Glutamatergic neuron (in vitro differentiated cells): Measurements from ENCODE around the gene FLYWCH1. TPM values are rescaled to one million over a fixed set of nuclear protein-coding genes. Genes with fewer than 3 reads are reported as not detected.

ENCODE experiments used
- DNase-seq: peaks from one replicate; pipeline ENCODE4 v3.0.0; 2022
- H3K27ac Mint-ChIP-seq: one replicate; pipeline ENCODE4 v1.8.0; 2020; ENCODE audit warnings: mild to moderate bottlenecking, mixed read lengths, inconsistent platforms; ENCODE audit not compliant: unreplicated experiment
- H3K27me3 Mint-ChIP-seq: one replicate; pipeline ENCODE4 v1.8.0; 2020; ENCODE audit warnings: mild to moderate bottlenecking, moderate library complexity, mixed read lengths, inconsistent platforms; ENCODE audit not compliant: unreplicated experiment
- H3K36me3 Mint-ChIP-seq: one replicate; pipeline ENCODE4 v1.8.0; 2020; ENCODE audit warnings: mild to moderate bottlenecking, mixed read lengths, inconsistent platforms; ENCODE audit not compliant: unreplicated experiment
- H3K4me1 Mint-ChIP-seq: one replicate; pipeline ENCODE4 v1.8.0; 2020; ENCODE audit warnings: mild to moderate bottlenecking, low read depth, mixed read lengths, inconsistent platforms; ENCODE audit not compliant: unreplicated experiment
- H3K4me3 Mint-ChIP-seq: one replicate; pipeline ENCODE4 v1.8.0; 2020; ENCODE audit warnings: mild to moderate bottlenecking, mixed read lengths, inconsistent platforms; ENCODE audit not compliant: unreplicated experiment
- H3K9me3 Mint-ChIP-seq: one replicate; pipeline ENCODE4 v1.8.0; 2020; ENCODE audit warnings: mild to moderate bottlenecking, moderate library complexity, mixed read lengths, inconsistent platforms; ENCODE audit not compliant: unreplicated experiment
- total RNA-seq: library from RNA; stranded (reverse); fragmentation: NEBNext Ultra II Directional; extraction: Animal tissue kit (Norgen Biotek cat#: 25700); gene quantifications from one replicate; pipeline ENCODE4 v1.2.1, GENCODE V29; 2021; ENCODE audit not compliant: unreplicated experiment
- TF ChIP-seq, protein P1 (sequence below): fragments of 200-600 bp; sonication (generic); IDR thresholded peaks from one replicate; pipeline ENCODE4 v1.5.0; 2021; ENCODE audit not compliant: partially characterized antibody, unreplicated experiment

Gene FLYWCH1
- total RNA-seq, 1 donor from 2014 or later, result 77.1 TPM

DNA sequence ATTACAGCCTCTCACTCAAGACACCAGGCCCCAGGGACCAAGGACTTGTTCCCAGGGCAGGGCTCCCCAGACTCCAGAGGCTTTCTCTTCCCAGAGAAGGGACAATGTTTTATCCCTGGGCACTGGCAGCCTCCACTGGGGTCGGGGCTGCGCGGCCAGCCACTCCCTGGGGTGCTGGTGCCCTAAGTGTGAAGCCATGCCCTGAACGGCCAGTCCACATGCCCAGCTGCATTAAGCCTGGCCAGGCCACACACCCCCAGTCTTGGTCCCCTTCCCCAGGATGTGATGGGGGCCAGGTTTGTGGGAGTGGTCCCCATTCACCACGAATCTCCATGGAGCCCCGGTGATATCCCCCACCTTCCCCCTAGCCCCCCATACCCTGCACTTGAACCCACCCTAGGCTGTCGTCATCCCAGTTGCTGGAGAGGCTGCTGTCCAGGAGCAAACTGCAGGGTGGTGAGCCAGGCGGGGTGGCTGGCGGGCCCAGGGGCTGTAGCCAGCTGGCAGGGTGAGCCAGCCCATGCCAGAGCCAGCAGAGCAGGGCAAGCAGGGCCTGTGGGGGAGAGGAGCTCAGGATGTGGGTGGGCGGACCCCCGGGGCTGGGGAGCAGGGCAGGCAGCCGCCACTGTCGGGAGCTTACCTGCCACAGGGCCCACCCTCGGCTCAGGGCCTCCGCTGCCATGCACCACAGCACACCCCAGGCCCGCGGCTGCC is 62.0 kb downstream of the FLYWCH1 start:
- no peaks in the 10 kb centered on the region for H3K27me3 Mint-ChIP-seq
- H3K9me3 Mint-ChIP-seq, result no peaks in the 10 kb centered on the region
- no peak overlapping the region for H3K4me3 Mint-ChIP-seq
- no peak overlapping the region for H3K27ac Mint-ChIP-seq
- peaks cover 6% of the 10 kb centered on the region for H3K4me1 Mint-ChIP-seq
- DNase-seq, result no peak
- TF ChIP-seq, protein P1, sequence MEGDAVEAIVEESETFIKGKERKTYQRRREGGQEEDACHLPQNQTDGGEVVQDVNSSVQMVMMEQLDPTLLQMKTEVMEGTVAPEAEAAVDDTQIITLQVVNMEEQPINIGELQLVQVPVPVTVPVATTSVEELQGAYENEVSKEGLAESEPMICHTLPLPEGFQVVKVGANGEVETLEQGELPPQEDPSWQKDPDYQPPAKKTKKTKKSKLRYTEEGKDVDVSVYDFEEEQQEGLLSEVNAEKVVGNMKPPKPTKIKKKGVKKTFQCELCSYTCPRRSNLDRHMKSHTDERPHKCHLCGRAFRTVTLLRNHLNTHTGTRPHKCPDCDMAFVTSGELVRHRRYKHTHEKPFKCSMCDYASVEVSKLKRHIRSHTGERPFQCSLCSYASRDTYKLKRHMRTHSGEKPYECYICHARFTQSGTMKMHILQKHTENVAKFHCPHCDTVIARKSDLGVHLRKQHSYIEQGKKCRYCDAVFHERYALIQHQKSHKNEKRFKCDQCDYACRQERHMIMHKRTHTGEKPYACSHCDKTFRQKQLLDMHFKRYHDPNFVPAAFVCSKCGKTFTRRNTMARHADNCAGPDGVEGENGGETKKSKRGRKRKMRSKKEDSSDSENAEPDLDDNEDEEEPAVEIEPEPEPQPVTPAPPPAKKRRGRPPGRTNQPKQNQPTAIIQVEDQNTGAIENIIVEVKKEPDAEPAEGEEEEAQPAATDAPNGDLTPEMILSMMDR, result no peak
- H3K36me3 Mint-ChIP-seq, result no peaks in the 10 kb centered on the region

GRCh38 chr16:2974319-2975056 is 62.8 kb downstream of the FLYWCH1 start:
- no peaks in the 10 kb centered on the region for H3K9me3 Mint-ChIP-seq
- no peak for DNase-seq
- H3K27me3 Mint-ChIP-seq, result no peaks in the 10 kb centered on the region
- H3K27ac Mint-ChIP-seq, result no peak overlapping the region
- H3K4me1 Mint-ChIP-seq, result peaks cover 6% of the 10 kb centered on the region
- H3K4me3 Mint-ChIP-seq, result no peak overlapping the region
- no peaks in the 10 kb centered on the region for H3K36me3 Mint-ChIP-seq
- TF ChIP-seq, protein P1, result no peak

DNA sequence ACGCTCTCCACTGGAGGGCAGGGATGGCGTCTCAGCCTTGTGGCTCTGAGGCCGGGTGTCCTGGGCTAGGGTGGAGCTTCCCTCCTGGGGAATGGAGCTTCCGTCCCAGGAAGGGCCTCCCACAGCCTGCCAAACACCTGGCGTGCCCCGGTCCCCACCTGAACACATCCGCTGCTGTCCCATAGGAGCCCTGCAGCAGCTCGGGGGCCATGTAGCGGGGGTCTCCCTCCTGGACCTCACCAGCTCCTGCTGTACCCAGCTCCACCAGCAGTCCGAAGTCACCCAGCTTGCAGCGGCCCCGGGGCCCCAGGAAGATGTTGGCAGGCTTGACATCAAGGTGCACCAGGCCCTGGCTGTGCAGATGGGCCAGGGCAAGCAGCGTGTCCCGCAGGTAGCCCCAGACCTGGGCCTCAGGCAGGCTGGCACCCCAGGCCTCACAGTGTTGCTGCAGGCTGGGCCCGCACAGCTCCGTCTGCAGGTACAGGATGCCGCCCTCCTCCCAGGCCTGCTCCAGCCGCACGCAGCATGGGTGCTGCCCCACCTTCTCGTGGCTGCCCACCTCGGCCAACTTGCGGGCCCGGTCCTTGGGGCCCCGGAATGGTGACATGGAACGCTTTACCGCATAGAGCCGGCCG is 63.5 kb downstream of the FLYWCH1 start:
- no peaks in the 10 kb centered on the region for H3K36me3 Mint-ChIP-seq
- TF ChIP-seq, protein P1, result no peak
- no peak overlapping the region for H3K4me3 Mint-ChIP-seq
- DNase-seq, result no peak
- no peaks in the 10 kb centered on the region for H3K27me3 Mint-ChIP-seq
- H3K27ac Mint-ChIP-seq, result no peak overlapping the region
- no peaks in the 10 kb centered on the region for H3K9me3 Mint-ChIP-seq
- peaks cover 6% of the 10 kb centered on the region for H3K4me1 Mint-ChIP-seq

GRCh38 chr16:2976201-2976600 is 64.5 kb downstream of the FLYWCH1 start:
- DNase-seq, result no peak
- H3K27ac Mint-ChIP-seq, result no peak overlapping the region
- peaks cover 2% of the 10 kb centered on the region for H3K27me3 Mint-ChIP-seq
- H3K9me3 Mint-ChIP-seq, result no peaks in the 10 kb centered on the region
- no peak overlapping the region for H3K4me3 Mint-ChIP-seq
- no peaks in the 10 kb centered on the region for H3K36me3 Mint-ChIP-seq
- TF ChIP-seq, protein P1, result no peak
- peaks cover 5% of the 10 kb centered on the region for H3K4me1 Mint-ChIP-seq

DNA sequence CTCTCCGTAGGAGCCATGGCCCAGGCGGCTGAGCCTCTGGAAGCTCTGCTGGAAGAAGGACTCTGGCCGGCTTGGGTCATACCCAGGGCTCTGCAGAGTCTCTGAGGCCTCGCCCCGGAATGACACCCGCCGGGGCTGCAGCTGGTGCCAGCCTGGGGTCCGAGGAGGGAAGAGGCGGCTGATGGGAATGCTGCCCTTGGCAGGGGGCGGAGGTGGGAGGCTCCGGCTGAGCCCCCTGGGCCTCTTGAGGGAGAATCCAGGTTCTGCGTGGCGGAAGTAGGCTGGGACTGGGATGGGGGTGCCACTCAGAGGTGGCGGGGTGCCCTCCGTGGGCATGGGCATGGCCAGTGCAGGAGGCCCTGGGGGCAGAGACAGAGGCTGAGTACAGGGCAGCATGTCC is 64.9 kb downstream of the FLYWCH1 start:
- TF ChIP-seq, protein P1, result no peak
- H3K4me3 Mint-ChIP-seq, result no peak overlapping the region
- peaks cover 7% of the 10 kb centered on the region for H3K4me1 Mint-ChIP-seq
- no peaks in the 10 kb centered on the region for H3K9me3 Mint-ChIP-seq
- H3K27ac Mint-ChIP-seq, result no peak overlapping the region
- no peaks in the 10 kb centered on the region for H3K36me3 Mint-ChIP-seq
- DNase-seq, result no peak
- H3K27me3 Mint-ChIP-seq, result peaks cover 2% of the 10 kb centered on the region
